ENCODE data around the gene OR10V1.

DNA sequence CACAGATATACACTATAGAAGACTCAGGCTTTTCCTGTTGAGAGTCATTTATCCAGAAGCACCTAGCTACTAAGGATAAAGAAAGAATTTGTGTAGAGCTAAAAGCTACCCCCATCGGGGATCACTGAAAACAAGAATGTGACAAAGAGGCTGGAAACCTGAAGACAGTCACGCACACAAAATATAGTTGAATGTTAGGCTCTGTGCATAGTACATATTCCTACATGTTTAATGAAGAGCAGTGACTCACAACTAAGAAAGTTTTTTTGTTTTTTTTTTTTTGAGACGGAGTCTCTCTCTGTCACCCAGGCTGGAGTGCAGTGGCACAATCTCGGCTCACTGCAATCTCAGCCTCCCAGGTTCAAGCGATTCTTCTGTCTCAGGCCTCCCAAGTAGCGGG lies 8.4 kb downstream of the OR10V1 start:
- TF ChIP-seq, protein P1, sequence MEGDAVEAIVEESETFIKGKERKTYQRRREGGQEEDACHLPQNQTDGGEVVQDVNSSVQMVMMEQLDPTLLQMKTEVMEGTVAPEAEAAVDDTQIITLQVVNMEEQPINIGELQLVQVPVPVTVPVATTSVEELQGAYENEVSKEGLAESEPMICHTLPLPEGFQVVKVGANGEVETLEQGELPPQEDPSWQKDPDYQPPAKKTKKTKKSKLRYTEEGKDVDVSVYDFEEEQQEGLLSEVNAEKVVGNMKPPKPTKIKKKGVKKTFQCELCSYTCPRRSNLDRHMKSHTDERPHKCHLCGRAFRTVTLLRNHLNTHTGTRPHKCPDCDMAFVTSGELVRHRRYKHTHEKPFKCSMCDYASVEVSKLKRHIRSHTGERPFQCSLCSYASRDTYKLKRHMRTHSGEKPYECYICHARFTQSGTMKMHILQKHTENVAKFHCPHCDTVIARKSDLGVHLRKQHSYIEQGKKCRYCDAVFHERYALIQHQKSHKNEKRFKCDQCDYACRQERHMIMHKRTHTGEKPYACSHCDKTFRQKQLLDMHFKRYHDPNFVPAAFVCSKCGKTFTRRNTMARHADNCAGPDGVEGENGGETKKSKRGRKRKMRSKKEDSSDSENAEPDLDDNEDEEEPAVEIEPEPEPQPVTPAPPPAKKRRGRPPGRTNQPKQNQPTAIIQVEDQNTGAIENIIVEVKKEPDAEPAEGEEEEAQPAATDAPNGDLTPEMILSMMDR (IDR thresholded peaks at IDR 0.05), result no peak
- TF ChIP-seq MAFK (IDR thresholded peaks at IDR 0.05; ENCODE audit: partially characterized antibody) (no peak), PBX3 (IDR thresholded peaks at IDR 0.05) (no peak), RAD21 (conservative IDR thresholded peaks at IDR 0.05 in 1 of 2, IDR thresholded peaks at IDR 0.05 in 1 of 2) (no peak), HDAC2 (IDR thresholded peaks at IDR 0.05) (no peak), SMC3 (IDR thresholded peaks at IDR 0.05) (no peak)
- TF ChIP-seq, protein P2, sequence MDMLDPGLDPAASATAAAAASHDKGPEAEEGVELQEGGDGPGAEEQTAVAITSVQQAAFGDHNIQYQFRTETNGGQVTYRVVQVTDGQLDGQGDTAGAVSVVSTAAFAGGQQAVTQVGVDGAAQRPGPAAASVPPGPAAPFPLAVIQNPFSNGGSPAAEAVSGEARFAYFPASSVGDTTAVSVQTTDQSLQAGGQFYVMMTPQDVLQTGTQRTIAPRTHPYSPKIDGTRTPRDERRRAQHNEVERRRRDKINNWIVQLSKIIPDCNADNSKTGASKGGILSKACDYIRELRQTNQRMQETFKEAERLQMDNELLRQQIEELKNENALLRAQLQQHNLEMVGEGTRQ (IDR thresholded peaks at IDR 0.05), result no peak
